Measurements from ENCODE around the gene CERS6. TPM values are rescaled to one million over a fixed set of nuclear protein-coding genes. Genes with fewer than 3 reads are reported as not detected.

CERS6 gene
- total and polyA plus RNA-seq, 10 donors = 2.5 to 22.3 (median 12.8) TPM

GRCh38 chr2:168596881-168597655, 141.0 kb downstream of the CERS6 start:
- no peaks in the 10 kb centered on the region for H3K9me3 ChIP-seq
- peaks cover 0 to 27% (median 1%) of the 10 kb centered on the region in 6 donors for H3K4me1 ChIP-seq
- H3K4me3 ChIP-seq = no peak overlapping the region
- no peak overlapping the region for H3K27ac ChIP-seq
- WGBS, 5 donors = 93 to 97% (median 95%) methylated on average over 6 of the region's 6 CpGs
- no peaks in the 10 kb centered on the region for H3K27me3 ChIP-seq (replicated peaks in 1 of 7)
- intact Hi-C loops (cut with DNase I; ENCODE audit: low total_unique reads) = no loop called here
- no peaks in the 10 kb centered on the region for H3K36me3 ChIP-seq
- DNase-seq = no peak
- TF ChIP-seq POLR2AphosphoS5 (IDR thresholded peaks at IDR 0.05) (no peak), CTCF (IDR thresholded peaks at IDR 0.05 in 8 of 11, conservative IDR thresholded peaks at IDR 0.05 in 3 of 11) (no peak), POLR2A (IDR thresholded peaks at IDR 0.05) (no peak)

- no peak overlapping the region for H3K4me3 ChIP-seq
- H3K27me3 ChIP-seq (replicated peaks in 1 of 7) = no peaks in the 10 kb centered on the region
- DNase-seq = no peak
- 91 to 100% (median 97%) methylated on average over 1 of the region's 1 CpG for WGBS, 5 donors
- H3K9me3 ChIP-seq = peaks cover 0 to 8% (median 3%) of the 10 kb centered on the region in 8 donors
- intact Hi-C loops (cut with DNase I; ENCODE audit: low total_unique reads) = no loop called here
- peaks cover 0 to 27% (median 2%) of the 10 kb centered on the region in 6 donors for H3K4me1 ChIP-seq
- no peaks in the 10 kb centered on the region for H3K36me3 ChIP-seq
- no peak overlapping the region for H3K27ac ChIP-seq
- TF ChIP-seq POLR2AphosphoS5 (IDR thresholded peaks at IDR 0.05) (no peak), CTCF (IDR thresholded peaks at IDR 0.05 in 8 of 11, conservative IDR thresholded peaks at IDR 0.05 in 3 of 11) (no peak), POLR2A (IDR thresholded peaks at IDR 0.05) (no peak)
Observed at GRCh38 chr2:168599738-168600137, 143.7 kb downstream of the CERS6 start.

DNA sequence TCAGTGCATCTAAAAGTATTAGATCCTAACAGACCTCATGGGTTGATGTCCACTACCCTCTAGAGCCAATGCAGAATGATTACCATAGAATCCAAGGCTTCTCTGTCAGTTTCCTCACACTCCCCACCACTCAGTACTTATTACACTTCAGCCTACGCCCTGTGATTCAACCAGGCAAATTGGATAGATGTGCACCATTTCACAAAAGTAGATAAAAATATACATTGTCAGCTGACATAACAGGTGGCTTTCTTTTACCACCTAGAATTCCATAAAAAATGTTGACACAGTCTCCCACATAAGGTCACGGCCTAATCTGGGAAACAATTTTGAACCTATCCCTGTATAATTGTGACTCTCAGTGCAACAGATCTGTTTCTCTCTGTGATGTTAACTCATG, 144.9 kb downstream of the CERS6 start:
- H3K27ac ChIP-seq = no peak overlapping the region
- no peaks in the 10 kb centered on the region for H3K27me3 ChIP-seq (replicated peaks in 1 of 7)
- no peak overlapping the region for H3K4me3 ChIP-seq
- H3K4me1 ChIP-seq = peaks cover 0 to 21% (median 2%) of the 10 kb centered on the region in 6 donors
- no peak for DNase-seq
- no peak for TF ChIP-seq POLR2AphosphoS5 (IDR thresholded peaks at IDR 0.05)
- TF ChIP-seq POLR2A (IDR thresholded peaks at IDR 0.05) = no peak
- TF ChIP-seq CTCF (IDR thresholded peaks at IDR 0.05 in 8 of 11, conservative IDR thresholded peaks at IDR 0.05 in 3 of 11) = no peak
- intact Hi-C loops (cut with DNase I; ENCODE audit: low total_unique reads) = no loop called here
- 90 to 96% (median 93%) methylated on average over 2 of the region's 2 CpGs for WGBS, 5 donors
- peaks cover 0 to 20% (median 15%) of the 10 kb centered on the region in 8 donors for H3K9me3 ChIP-seq
- H3K36me3 ChIP-seq = peaks cover 0 to 7% (median 0%) of the 10 kb centered on the region in 6 donors

DNA sequence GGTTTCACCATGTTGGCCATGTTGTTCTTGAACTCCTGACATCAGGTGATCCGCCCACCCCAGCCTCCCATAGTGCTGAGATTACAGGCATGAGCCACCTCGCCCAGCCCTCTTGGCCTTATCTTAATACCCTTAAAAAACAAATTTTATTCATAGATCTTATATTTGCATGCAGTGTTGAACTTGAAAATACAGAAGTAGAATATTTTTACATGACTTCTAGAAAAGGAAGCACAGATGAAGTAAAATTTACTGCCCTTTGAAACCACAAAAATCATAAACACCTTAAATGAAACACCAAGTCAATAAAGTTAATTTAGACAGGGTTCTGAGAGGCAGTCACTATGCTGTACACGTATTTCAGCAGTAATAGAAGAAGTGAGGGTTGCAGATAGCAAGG, 145.7 kb downstream of the CERS6 start:
- peaks cover 0 to 9% (median 0%) of the 10 kb centered on the region in 6 donors for H3K36me3 ChIP-seq
- intact Hi-C loops (cut with DNase I; ENCODE audit: low total_unique reads) = no loop called here
- peaks cover 0 to 24% (median 17%) of the 10 kb centered on the region in 8 donors for H3K9me3 ChIP-seq
- no peak overlapping the region for H3K4me3 ChIP-seq
- no peak for DNase-seq
- no peak overlapping the region for H3K27ac ChIP-seq
- no peak for TF ChIP-seq POLR2AphosphoS5 (IDR thresholded peaks at IDR 0.05)
- TF ChIP-seq CTCF (IDR thresholded peaks at IDR 0.05 in 8 of 11, conservative IDR thresholded peaks at IDR 0.05 in 3 of 11) = no peak
- no peak for TF ChIP-seq POLR2A (IDR thresholded peaks at IDR 0.05)
- no peaks in the 10 kb centered on the region for H3K27me3 ChIP-seq (replicated peaks in 1 of 7)
- H3K4me1 ChIP-seq = peaks cover 0 to 21% (median 2%) of the 10 kb centered on the region in 6 donors
- WGBS, 5 donors = 36 to 60% (median 48%) methylated on average over 3 of the region's 3 CpGs

All from spleen (tissue), 11 donors.